ENCODE results near the gene BPGM.

The BPGM gene

GRCh38 chr7:134720091-134720935 lies 73.7 kb downstream of the BPGM start:
- peak; percentile 33 for DNase-seq (ENCODE audit: low spot score)

- no peak for DNase-seq (ENCODE audit: low spot score)
Observed at GRCh38 chr7:134721171-134721570, 74.5 kb downstream of the BPGM start.

GRCh38 chr7:134722786-134723322 lies 76.2 kb downstream of the BPGM start:
- no peak for DNase-seq (ENCODE audit: low spot score)

- DNase-seq (ENCODE audit: low spot score): no peak
Observed at GRCh38 chr7:134723892-134724291, 77.2 kb downstream of the BPGM start.

GRCh38 chr7:134724606-134725005 lies 78.0 kb downstream of the BPGM start:
- DNase-seq (ENCODE audit: low spot score): peak; percentile 43

GRCh38 chr7:134726581-134726980 lies 79.9 kb downstream of the BPGM start:
- peak; percentile 52 for DNase-seq (ENCODE audit: low spot score)

GRCh38 chr7:134727711-134728110 lies 81.1 kb downstream of the BPGM start:
- no peak for DNase-seq (ENCODE audit: low spot score)
